LNCAP (cell line): ENCODE data around the gene TMEM18.

Experiments used
- CTCF ChIP-seq: fragments of 450-650 bp; IDR thresholded peaks from 2 replicates; pipeline ENCODE4 v1.5.1; 2017; ENCODE audit warnings: mild to moderate bottlenecking

The TMEM18 gene

GRCh38 chr2:654896-655295 lies 22.3 kb downstream of the TMEM18 start:
- no peak for TF ChIP-seq CTCF

GRCh38 chr2:653645-654425 lies 23.4 kb downstream of the TMEM18 start:
- TF ChIP-seq CTCF = no peak

DNA sequence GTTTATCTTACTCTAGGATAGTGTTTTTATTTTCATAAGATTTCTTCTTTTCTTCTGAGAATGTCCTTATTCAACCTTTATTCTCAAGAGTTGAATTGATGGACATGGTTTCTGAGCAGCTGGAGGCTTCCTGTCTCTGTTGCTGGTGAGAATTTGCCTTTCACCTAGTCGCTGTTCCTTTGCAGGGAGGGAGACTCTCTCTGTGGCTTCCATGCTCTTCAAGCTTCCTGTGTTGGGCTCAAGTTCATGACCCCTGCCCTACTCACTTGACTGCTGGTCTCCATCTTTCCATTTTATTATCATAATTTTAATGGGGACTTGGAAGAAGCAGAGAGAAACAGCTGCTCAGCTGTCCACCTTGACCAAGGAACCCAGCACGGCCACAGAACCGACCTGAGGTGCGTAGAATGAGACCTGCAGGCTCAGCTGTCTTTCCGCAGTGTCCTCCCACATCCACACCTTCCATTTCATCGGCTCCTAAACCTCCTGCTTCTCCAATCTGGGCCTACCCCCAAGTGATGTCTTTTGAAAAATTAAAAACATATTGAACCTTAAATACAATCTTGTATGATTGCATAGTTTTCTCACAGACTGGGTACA lies 24.2 kb downstream of the TMEM18 start:
- TF ChIP-seq CTCF = no peak

GRCh38 chr2:651951-652373 lies 25.2 kb downstream of the TMEM18 start:
- no peak for TF ChIP-seq CTCF

DNA sequence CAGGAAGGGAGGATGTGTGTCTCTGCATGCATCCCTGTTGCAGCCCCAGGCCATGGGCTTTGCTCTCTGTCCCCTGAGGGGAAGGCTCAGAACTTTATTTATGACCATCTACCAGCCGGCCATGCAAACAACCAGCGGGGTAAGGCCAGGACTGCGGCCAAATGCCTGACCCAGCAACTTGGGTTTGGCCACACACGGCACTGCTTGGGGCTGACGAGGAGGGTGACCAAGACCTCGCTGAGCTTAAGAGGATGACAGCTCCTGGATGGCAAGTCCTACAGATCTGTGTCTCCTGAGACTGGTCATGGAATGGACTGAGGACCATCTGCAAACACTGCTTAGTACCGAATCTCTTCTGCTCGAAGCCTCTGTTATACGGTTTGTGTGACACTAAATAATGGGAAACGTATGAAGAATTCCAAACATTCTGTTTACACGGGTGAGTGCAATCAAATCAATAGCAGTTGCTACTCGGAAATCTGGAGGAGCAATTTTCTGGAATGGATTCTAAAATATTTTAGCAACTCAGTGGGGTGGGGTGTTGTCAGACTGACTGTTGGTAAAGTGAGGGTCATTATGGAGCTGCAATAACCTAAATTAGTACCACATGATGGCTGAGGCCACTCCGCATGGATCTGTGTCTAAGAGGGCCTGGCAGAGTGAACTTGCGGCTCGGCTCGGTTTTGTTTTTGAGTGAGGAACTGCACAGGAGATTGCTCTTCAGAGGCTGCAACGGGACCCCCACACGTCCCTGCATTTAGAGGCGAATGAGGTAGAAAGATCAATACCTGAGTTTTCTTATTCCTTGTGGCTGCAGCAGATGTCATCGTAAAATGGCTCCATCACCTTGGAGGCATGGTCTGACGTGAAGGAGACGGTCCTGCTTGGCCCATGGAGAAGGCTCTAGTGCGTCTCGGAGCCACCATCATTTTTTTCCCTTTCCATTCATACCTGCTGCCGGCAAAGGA lies 26.6 kb downstream of the TMEM18 start:
- no peak for TF ChIP-seq CTCF

DNA sequence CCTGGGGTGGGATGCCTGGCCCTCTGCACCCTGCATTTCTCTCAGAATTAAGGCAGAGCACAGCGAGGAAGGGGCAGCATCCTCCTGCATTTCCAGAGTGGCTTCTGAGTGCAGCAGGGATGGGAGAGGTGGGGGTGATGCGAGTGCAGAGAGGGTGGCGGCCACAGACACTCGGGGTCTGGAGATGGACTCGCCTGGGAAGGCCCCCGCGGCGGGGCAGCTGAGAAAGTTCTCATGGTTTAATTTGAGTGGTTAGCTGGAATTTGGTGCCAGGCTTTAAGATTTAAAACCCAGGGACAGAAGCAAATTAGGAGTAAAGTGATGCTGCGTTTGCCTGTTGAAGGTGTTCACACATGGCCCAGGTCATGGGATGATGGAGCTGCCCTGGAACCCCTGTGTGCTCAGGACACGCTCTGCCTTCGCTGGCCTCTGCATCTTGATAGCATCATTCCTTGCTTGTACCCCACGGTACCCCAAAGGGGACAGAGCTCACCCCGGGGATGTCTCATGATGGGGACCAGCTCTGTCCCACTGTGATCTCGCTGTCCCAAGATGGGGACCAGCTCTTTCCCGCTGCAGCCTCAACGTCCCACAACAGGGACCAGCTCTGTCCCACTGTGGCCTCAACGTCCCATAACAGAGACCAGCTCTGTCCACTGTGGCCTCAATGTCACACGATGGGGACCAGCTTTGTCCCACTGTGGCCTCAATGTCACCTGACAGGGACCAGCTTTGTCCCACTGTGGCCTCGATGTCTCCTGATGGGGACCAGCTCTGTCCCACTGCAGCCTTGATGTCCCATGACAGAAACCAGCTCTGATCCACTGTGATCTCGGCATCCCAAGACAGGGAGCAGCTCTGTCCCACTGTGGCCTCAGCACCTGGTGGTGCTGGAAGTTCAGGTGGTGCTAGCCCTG lies 27.5 kb downstream of the TMEM18 start:
- no peak for TF ChIP-seq CTCF
